HG02943 (cell line): ENCODE results near the gene LYSET.
A peak's percentile ranks its signal among the peaks of the same experiment; 100 is the strongest.
"Not testable (repeated sequence)": the region's sequence is repeated elsewhere in the genome, so short reads cannot be mapped to it uniquely, and the experiment has no call there.

Experiments used
- ATAC-seq: cut with Tn5 transposase; IDR thresholded peaks from one replicate; pipeline ENCODE4 v1.9.1; 2021; ENCODE audit warnings: mild to moderate bottlenecking, low read depth, moderate library complexity; ENCODE audit not compliant: unreplicated experiment

Gene LYSET, protein sequence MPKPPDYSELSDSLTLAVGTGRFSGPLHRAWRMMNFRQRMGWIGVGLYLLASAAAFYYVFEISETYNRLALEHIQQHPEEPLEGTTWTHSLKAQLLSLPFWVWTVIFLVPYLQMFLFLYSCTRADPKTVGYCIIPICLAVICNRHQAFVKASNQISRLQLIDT

DNA sequence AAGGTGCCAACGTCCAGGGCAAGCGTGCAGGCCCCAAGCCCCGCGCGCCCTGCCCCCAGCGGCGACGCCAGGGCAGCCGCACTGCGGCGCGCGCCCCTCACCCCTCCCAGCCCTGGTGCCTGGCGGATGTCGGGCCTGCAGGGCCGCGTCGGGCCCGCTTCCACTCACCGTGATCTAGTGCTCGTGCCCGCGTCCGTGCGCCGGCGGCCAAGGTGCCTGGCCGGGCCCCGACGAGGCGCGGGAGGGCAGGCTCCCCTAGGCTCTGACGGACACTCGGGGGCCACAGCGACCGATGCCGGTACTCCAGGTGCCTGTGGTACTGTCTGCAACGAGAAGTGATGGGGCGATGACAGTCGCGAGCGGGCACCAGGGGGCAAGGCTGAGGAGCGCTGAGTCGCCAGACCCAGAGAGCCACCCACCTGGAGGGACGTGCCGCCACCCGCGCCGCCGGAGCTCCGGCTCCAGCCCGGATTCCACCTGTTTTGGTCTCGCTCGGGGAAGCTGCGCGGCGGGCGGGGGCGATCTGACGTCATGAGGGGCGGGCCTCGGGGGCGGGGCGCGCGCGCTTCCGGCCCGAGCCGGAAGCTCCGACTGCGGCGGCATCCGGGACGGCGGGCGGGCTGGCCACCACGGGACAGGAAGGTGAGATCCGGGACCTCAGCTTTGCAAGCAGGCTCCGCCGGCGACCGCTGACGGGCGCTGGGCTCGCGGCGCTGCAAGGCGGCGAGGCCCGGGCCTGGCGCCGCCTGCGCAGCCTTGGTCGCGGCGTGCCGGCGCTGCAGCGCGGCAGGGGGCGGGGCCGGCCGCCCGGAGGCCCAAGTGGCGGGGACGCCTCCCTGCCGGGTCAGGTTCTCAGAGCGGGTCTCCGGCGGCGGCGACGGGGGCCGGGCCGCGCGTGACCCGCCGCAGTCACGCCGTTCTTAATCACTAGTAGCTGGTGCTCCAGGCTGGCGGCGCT lies at the start of gene LYSET, which contains the start of gene MOAP1:
TSS of gene LYSET (plus strand) at position 927 of the 958 bp plus-strand sequence. CDS start 89 bp downstream, outside the sequence.
TSS of gene MOAP1 (minus strand) at position 507 of the 958 bp plus-strand sequence. CDS start 655 bp downstream, outside the sequence.
- peak; percentile 78 for ATAC-seq

DNA sequence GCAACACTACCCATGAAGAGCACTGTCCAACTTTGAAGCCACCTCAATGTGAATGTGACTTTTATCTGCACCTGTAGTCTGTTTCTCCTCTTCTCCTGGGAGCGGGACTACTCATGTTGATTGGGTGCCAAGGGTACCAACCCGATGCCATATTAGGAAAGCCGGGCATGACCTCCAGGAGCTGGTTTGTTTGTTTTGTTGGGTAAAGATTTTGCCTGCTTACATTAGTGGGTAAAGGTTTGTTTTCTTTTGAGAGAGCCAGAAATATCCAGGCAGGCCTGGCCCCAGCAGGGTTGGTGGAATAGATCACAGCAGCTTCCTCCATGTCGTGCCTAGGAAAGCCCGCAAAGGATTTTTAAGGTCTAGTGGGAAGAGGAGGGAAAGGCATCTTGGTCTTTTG lies 49.7 kb upstream of the LYSET start:
- ATAC-seq = no peak

DNA sequence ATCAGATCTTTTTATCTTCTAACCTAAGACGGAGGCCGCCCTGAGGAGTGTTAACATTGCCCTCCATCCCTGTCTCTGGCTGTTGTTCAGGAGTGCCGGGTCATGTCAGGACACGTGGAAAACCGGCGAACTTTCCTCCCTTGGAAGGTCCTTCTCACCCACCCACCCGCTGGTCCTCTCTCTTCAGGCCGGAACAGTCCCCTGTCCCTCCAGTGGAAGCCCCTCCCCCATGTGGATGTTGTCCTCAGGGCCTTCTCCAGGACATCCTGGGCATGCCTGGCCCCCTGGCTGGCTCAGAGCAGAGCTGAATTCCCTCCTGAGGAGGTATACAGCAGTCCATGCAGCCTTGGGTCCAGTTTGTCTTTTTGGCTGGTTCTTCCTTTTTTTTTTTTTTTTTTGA lies 49.1 kb upstream of the LYSET start:
- no peak for ATAC-seq

DNA sequence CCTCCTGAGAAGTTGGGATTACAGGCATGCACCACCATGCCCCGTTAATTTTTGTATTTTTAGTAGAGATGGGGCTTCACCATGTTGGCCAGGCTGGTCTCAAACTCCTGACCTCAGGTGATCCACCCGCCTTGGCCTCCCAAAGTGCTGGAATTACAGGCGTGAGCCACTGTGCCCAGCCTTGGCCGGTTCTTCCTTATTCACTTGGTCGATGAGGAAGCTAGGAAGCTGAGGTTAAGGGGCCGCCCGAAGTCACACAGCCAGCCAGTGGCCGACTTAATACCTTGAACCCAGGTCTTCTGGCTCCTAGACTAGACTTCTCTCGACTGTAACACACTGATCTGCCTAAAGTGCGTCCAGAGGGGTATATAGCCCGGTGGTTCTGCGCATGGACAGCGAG lies 48.6 kb upstream of the LYSET start:
- ATAC-seq = not testable (repeated sequence)

DNA sequence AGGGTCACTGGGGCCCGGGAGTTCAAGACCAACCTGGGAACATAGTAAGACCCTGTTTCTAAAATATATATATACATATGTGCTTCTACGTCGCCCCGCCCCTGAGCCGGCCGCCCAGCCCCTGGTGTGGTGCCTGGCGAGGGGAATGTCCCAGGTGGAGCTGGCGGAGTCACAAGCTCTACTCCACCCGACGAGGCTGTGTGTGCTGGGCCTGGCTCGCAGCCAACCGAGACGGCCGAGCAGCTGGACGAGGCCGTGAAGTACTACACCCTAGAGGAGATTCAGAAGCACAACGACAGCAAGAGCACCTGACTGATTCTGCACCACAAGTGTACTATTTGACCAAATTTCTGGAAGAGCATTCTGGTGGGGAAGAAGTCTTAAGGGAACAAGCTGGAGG lies 47.3 kb upstream of the LYSET start:
- no peak for ATAC-seq

DNA sequence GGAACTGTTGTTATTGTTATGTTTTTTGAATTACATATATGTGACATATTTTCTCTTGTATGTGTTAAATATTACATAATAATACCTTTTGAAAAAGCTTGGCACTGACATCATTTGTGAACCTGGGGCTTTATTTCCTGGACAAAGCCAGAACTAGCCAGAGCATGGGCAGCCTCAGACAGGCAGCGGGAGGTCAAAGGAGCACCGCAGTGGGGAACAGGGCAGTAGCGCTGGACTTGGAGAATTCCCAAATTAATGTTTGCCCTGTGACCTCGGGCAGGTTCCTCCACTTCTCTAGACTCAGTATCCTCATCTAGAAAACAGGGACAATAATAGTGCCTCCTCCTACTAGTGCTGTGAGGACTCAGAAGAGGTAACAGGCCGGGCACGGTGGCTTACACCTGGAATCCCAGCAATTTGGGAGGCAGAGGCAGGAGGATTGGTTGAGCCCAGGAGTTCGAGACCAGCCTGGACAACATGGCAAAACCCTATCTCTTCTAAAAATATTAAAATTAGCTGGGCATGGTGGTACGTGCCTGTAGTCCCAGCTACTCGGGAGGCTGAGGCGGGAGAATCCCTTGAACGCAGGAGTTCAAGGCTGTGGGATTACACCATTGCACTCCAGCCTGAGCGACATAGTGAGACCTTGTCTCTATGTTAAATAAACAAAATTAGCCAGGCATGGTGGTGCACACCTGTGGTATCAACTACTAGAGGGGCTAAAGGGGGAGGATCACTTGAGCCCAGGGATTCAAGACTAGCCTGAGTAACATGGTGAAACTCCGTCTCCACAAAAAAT lies 42.1 kb upstream of the LYSET start:
- no peak for ATAC-seq

DNA sequence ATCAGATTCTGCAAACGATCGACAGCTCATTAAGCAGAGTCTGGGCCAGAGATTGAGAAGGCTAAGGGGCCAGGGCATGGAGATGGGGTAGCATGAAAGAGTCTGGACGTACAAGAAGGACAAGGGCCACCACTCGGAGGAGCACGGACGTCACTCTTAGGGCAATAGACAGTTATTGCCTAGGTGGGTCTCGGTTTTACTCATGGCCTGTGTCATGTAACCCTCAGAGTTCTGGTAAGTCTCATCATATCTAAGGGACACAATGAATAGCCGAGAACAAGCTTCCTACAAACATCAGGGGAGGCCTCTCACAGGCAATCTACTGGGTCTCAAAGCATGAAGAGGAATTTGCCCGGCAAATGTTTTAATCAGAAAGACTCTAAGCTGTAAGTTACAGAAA lies 39.0 kb upstream of the LYSET start:
- ATAC-seq = no peak

DNA sequence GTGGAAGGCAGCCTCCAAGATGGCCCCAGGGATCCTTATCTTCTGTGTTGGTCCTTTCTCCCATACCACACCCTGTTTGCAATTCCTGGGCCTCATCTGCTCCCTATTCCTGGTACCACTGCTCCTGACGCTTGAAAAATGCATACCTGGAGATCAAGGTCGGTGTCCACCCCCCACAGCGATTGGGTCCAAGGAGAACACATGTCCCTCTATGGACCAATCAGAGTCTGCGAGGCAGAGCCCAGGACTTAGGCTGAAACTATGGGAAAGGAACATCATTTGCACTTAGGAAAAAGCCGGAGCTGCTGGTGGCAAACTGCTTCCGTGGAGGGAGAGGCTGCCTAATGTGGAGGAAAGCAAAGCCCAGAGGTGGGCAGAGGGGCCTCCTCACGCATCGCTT lies 36.1 kb upstream of the LYSET start:
- ATAC-seq = no peak

DNA sequence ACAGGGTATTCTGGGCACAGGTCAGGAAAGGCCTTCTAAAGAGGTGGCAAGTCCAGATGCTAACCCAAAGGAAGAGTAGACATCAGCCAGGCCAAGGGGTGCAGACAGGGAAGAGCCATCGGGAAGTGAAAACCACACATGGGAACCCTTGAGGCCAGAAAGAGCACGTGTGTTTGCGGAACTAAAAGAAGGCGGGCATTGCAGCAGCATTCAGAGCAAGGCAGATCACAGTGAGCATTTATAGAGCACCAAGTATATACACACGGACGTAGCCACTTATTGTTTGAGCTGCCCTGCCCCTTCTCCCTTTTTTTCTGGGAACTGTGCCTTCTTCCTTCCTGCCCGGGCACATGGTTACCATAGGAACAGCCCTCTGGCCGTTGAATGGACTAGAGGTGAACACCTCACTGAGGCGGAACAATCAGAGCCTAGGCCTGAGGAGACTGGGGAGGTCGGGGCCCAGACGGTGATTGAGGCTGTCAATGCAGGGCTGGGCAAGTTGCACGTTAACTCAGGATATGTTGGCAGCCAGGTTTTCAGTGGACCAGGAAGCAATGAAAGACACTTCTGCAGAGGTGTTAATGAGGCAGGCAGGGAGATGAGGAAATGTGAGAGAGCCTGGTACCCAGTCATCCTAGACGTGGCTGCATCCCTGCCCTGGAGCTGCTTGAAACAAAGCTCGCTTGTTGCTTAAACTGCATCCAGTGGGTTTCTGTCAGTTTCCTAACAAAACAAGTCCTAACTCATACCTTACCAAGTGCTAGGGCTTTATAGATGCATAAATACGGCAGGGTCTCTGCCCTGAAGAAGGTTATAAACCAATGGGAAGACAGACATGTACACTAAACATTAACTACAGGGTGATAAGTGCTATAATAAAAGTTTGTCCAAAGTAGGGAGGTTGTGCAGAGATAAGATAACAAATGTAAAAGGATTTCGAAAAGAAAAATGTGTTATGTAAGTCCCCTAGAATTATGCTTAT lies 34.6 kb upstream of the LYSET start:
- ATAC-seq = no peak

DNA sequence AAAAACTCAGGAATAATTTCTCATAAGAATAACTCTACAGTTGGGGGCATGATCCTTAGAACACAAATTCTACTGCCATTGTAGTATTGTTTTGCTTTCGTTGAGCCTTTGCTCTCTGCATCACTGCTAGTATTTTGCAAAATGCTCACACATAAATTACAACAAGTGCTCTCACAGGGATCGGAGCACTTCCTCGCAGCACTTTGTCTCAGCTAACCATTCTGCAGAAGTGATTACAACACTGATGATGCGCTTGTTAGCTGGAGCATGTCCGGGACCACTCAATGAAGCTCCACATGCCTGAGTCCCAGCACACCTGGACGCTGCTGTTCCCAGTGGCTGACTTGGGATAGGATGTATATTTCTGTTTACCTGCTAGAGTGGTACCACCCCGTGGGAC lies 32.0 kb upstream of the LYSET start:
- ATAC-seq = no peak

DNA sequence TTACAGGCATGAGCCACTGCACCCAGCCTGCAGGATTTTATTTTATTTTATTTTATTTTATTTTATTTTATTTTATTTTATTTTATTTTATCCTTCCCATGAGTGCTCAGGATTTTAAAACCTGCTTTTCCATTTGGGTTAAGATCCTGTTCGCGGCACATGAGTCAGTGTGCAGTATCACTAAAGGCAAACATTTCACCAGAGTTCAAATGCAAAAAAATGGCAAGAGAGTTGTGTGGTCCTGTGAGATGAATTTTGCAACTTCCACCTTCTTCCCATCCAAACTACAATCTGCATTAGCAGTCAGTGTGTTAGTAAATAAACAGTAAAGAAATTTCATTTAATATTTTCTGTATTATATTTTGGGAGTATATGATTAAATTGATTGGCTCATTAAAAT lies 29.4 kb upstream of the LYSET start:
- no peak for ATAC-seq

DNA sequence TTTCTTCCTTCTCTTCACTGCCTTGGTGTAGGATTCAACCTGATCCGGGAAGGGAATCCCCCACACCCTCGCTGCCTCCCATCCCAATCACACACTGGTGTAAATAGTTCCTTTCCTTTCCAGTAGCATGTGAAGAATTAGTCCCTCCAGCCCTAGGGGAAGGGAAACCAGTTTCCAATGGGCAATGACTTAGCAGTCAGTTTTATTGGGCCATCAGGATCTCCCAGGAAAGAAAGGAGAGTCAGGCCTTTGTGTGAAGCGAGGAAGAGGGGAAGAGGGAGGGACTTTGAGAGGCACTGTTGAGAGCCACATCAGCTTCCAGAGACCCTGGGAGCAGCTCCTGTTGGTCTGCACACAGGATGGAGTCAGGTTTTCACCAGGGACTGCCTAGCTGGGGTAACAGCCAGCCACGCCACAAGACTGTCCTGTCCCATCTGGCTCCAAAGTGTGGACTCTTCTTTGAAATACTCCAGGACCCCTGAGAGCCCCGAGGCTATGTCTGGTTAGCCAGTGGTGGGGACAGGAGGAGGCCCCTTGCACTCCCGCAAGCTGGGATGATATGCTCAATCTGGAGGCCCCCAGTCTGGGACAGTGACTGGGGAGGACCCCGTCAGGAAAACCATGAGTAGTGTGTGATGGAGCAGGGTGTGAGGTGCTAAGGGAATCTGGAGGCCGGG lies 28.3 kb upstream of the LYSET start:
- no peak for ATAC-seq

DNA sequence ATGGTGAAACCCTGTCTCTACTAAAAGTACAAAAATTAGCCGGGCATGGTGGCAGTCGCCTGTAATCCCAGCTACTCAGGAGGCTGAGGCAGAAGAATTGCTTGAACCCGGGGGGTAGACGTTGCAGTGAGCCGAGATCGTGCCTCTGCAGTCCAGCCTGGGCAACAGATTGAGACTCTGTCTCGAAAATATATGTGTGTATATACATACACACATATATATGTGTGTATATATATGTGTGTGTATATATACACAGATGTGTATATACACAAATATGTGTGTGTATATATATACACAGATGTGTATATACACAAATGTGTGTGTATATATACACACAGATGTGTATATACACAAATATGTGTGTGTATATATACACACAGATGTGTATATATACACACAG lies 26.8 kb upstream of the LYSET start:
- not testable (repeated sequence) for ATAC-seq

DNA sequence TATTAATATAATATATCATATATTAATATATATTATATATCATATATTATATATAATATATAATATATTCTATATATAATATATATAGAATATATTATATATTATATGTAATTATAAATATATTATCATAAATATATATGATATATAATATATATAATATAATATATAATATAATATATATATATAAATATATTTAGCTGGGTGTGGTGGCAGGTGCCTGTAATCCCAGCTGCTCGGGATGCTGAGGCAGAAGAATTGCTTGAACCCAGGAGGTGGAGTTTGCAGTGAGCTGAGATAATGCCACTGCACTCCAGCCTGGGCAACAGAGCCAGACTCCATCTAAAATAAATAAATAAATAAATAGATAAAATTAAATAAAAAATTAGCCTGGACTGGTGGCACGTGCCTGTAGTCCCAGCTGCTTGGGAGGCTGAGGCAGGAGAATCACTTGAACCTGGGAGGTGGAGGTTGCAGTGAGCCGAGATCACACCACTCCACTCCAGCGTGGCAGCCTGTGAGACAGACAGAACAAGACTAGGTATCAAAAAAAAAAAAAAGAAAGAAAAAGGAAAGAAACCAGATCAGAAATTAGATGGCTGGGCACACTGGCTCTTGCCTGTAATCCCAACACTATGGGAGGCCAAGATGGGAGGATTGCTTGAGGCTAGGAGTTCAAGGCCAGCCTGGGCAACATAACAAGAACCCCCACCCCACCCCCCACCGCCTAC lies 25.3 kb upstream of the LYSET start:
- not testable (repeated sequence) for ATAC-seq

DNA sequence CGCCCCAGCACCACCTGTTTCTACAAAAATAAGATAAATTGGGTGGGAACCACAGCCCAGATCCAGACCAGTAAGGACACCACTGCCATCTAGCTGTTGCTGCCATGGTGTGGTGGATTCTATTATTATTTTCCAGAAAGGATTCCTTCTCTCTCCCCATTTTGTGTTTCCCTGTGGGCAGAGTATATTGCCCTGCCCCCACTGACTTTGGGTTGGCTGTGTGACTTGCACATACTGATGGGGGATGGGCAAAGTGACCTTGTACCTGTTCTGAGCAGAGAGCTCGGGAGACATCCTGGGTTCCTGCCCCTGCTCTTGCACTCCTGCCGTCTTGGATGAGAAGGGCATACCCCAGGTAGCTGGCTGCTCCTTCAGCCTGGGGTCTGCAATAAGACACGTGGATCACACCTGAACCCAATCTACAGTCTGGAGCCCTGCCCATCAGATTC lies 24.7 kb upstream of the LYSET start:
- no peak for ATAC-seq

DNA sequence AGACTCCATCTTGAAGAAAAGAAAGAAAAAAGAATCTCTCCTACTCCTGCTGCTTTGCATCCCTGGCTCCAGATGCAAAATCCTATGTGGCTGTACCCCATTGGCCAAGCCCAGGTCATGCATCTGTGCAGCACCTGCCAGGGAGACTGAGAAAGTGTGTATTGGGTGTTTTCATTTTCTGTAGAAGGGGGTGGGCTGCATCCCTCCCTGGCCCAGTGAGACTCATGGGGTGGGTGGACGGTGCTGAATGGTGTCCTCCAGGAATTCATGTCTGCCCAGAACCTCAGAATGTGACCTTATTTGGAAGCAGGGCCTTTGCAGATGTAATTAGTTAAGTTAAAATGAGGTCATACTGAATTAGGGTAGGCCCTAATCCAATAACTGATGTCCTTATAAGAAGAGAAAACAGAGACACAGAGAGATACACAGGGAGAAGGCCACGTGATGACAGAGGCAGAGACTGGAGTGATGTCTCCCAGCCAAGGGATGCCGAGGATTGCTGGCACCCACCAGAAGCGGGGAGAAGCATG lies 23.6 kb upstream of the LYSET start:
- no peak for ATAC-seq

DNA sequence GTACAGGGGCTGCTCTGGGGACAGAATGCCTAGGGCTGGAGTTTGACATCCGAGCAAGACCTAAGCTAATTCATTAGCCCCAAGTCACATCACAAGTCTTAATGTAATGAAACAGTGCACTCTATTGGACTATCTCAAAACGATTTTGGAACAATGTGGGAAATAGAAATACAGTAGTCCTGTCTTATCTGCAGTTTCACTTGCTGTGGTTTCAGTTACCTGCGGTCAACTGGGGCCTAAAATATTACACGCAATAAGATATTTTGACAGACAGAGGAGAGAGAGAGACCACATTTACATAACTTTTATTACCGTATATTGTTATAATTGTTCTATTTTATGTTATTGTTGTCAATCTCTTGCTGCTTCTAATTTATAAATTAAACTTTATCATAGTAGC lies 21.6 kb upstream of the LYSET start:
- ATAC-seq = no peak
